DOHH2 (cell line): ENCODE results near the gene HOXC6.

Experiments used
- EZH2phosphoT487 ChIP-seq: fragments of 200-600 bp; sonication (generic); IDR thresholded peaks from 2 replicates; pipeline ENCODE4 v1.6.1; 2017; ENCODE audit warnings: borderline replicate concordance, mild to moderate bottlenecking, antibody characterized with exemption, low read length, moderate library complexity, mixed read lengths
- TF ChIP-seq, protein P1 (sequence below): fragments of 200-600 bp; sonication (generic); IDR thresholded peaks from one replicate; pipeline ENCODE4 v1.5.1; 2014; ENCODE audit warnings: antibody characterized with exemption, mild to moderate bottlenecking, low read depth, low read length; ENCODE audit not compliant: poor library complexity, severe bottlenecking

DNA sequence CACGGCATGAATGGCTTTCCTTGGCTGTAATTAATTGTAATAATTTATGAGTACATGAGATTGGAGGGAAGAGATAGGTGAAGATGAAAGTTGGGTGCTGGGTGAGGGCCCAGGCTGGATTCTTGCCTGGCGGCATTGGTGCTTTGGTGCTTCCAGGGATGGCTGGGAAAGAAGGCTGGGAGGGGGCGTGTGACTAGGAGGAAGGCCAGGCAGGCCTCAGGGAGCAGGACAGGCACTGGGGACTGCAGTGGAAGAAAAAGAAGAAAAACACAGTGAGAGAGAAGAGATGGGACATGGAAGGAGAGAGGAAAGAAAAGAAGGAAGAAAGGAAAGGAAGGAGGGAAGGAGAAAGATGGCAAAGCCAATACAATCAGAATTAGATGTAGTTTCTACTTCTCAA, 24.6 kb upstream of the HOXC6 start:
- TF ChIP-seq, protein P1, sequence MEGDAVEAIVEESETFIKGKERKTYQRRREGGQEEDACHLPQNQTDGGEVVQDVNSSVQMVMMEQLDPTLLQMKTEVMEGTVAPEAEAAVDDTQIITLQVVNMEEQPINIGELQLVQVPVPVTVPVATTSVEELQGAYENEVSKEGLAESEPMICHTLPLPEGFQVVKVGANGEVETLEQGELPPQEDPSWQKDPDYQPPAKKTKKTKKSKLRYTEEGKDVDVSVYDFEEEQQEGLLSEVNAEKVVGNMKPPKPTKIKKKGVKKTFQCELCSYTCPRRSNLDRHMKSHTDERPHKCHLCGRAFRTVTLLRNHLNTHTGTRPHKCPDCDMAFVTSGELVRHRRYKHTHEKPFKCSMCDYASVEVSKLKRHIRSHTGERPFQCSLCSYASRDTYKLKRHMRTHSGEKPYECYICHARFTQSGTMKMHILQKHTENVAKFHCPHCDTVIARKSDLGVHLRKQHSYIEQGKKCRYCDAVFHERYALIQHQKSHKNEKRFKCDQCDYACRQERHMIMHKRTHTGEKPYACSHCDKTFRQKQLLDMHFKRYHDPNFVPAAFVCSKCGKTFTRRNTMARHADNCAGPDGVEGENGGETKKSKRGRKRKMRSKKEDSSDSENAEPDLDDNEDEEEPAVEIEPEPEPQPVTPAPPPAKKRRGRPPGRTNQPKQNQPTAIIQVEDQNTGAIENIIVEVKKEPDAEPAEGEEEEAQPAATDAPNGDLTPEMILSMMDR: no peak
- TF ChIP-seq EZH2phosphoT487: no peak
